NCI-H1092 (cell line): Measurements from ENCODE around the gene GPR17.

Experiments used
- DNase-seq: peaks from one replicate; lab custom pipeline; 2025; lab: John Stamatoyannopoulos, UW

GPR17 gene

GRCh38 chr2:127671557-127672302, 25.8 kb downstream of the GPR17 start:
- DNase-seq: no peak

- no peak for DNase-seq
Measured at GRCh38 chr2:127672341-127673224, 26.6 kb downstream of the GPR17 start.

DNA sequence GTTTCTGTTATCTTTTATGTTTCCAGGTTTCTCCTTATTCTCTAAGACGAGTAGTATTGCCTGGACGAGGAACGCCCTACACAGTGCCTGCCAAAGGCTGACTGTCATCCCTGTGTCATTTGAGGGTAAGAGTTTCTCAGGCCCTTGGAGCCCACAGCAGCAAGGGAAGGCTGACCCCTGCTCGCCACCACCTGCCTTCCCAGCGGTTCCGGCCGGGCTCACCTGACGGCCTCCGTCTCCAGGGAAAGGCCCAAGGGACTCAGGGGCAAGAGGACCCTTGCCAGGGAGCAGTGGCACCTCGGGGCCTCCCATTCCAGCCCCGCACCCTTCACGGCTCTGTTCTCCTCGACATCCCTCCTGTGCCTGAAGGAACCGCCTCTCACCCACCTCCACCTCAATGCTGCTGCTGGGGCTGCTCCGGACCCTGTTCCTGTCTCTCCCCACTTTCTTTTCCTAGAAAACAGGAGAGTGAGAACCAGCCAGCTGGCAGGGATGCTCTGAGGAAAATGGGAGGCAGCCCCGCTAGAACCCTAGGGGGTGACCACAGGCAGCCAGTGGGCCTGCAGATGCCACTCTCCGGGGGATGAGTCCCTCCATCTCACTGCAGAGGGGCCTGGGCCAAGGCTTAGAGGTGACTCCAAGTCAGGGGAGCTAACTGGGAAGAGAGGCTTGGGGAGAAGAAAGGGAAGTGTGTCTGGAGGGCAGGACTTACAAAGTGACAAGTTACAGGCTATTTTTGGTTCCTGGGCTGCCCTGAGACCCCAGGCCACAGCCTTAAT, 27.5 kb downstream of the GPR17 start:
- DNase-seq: no peak

DNA sequence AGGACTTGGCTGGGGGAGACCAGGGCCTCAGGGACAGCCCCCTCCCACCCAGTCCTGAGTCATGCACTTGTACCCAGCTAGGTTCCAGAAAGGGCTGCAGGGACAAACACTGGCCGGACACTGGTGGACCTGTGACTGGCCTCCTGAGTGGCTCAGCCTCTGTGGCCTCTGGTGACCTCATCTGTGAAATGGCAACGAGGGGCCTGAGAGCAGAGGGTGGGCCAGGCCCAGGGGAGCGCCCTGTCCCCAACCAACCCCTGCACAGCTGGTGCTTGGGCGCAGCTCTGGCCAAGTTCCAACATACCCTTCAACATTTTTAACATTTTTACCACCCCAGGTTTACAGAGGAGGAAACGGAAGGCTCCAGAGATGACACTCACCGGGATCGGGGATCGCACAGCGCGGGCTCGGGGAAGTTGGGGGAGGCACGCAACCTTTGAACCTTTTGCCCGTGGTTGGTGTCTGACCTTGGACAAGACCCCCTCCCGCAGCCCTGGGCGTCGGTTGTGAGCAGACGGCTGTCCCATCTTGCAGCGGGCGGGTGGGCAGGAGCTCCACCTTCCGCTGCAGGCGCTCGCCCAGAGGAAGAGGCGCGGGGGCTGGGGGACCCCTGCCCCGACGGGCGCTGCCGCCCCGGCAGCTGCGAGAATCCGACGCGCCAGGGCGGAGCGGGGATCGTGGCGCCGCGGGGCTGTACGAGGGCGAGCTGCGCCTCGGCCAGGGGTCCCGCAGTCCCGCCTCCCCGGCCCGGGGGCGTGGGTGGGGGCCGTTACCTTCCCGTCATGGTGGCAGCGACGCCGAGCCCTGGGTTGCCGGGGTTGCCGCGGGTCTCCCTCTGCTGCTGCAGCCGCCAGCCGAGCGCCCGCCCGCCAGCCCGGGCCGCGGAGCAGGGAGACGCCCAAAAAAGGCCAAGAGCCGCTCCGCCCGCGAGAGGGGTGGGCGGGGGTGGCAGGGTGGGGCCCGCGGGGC, 28.6 kb downstream of the GPR17 start:
- DNase-seq: no peak

GRCh38 chr2:127675331-127676261, 29.6 kb downstream of the GPR17 start, which contains the start of gene LIMS2:
TSS of gene LIMS2 (minus strand) at chr2:127675530. CDS start at chr2:127675024, 506 bp downstream.
- no peak for DNase-seq

DNA sequence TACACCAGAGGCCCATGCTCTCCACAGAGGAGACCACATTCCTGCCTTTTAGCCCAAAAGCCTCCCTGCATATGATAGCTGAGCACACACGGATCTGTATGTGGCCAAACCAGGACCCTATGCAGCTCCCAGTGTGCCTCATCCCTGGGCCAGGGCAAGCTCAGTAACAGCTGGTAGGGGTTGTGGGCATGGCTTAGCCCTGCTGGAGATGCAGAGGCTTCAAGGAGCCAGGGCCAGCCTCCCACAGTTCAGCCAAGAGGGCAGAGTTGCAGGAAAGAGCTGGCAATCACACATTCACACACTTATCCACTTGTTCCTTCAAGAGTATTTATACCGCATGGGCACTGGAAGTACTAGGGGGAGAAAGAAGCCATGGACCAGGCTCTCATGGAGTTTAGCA, 31.0 kb downstream of the GPR17 start:
- no peak for DNase-seq

DNA sequence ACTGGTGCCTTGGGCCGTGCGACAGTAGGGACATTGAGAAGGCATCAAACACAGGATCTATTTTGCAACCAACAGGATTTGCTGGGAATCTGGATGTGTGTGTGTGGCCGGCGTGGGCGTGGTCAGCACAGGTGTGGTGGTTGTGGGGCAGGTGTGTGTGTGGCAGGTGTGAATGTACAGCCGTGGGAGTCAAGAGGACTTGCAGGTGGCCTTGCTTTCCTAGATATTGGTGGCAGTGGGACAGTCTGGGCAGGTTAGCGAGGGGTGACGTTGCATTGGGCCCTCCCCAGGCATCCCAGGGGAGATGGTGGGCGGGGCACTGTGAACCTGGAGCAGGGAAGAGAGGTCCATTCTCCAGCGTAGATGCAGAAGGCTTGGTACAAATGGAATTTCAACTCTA, 32.6 kb downstream of the GPR17 start:
- no peak for DNase-seq

DNA sequence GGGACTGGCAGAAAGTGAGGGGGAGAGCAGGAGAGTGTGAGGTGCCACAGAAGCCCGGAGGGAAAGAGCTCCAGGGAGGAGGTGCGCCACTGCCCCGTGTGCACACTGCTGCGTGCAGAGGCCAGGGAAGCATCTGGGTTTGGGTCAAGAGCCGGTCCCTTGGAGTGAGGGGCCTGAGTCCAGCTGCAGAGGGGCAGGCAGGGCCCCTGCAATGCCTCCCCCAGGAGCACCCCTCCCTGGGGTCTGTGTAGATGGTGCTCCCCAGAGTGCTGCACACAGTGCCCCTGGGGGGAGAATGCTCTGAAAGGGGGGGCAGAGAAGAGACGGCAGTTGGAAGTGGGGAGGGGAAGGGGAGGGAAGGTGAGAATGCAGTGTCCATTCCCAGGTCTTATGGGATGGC, 33.0 kb downstream of the GPR17 start:
- no peak for DNase-seq

GRCh38 chr2:127679680-127680361, 33.9 kb downstream of the GPR17 start:
- no peak for DNase-seq

- DNase-seq: no peak
Measured at GRCh38 chr2:127680706-127681287, 34.8 kb downstream of the GPR17 start.

DNA sequence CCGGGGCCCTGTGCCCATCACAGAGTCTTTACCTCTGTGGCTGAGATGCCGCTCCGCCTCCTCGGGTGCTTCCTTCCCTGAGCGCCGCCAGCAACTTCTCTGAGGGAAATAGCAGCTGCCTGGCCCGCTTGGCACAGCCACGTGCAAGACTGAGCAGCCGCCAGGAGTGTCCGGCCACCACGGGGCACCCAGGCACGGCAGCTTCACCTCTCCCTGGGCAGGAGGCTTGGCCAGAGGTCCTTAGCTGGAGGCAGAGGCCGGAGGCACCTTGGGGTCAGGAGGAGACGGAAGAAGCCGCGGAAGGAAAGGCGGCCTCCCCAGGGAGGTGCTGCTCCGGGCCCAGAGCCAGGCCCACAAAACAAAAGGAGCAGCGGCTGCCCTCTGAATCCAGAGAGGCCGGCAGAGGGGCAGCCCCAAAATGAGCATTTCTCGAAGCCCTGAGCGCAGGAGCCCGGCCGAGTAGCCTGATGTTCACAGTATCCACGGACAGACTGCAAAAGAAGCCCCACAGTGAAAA, 35.4 kb downstream of the GPR17 start:
- DNase-seq: no peak

DNA sequence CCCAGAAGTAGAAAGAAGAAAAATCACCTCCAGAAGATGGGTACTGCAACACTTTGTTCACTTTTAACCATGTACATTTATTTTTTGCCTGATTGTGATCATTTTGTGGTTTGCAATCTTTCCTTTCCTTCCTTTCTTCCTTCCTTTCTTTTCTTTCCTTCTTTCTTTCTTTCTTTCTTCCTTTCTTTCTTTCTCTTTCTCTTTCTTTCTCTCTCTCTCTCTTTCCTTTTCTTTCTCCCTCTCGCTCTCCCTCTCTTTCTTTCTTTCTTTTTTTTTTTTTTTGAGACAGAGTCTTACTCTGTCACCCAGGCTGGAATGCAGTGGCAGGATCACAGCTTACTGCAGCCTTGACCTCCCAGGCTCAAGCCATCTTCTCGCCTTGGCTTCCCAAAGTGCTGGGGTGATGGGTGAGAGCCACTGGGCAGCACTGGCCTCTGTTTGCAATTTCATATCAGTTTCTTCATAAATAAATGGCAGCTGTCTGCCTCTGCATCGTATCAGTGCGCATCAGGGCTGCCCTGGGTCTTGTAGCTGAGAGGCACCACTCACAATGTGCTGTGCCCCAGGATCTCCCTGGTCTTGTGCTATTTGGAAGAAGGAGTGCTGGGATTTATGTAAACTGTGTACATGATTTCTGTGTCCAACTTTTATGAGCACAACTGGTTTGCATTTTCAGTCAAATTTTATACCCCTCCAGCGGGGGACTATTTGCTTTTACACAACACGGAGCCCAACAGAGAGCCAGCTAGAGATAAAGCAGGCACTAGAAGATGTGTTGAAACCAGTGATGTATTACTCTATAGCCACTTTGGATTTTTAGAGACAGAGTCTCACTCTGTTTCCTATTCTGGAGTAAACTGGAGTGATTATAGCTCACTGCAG, 36.3 kb downstream of the GPR17 start:
- DNase-seq: no peak

GRCh38 chr2:127683056-127683455, 37.1 kb downstream of the GPR17 start:
- DNase-seq: no peak

DNA sequence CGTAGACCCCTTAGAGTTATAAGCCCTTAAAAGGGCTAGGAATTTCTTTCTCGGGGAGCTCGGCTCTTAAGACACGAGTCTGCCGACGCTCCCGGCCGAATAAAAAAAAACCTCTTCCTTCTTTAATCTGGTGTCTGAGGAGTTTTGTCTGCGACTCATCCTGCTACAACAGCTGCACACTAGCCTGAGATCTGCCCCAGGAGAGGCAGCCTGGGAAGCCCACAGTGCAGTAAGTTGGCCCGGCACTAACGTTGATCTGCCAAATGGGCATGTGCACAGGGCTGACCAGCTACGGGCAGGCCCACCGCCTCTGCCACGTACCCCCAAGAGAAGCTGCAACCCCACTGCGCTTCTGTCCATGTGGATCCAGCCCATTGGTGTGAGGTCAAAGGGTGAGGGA, 37.8 kb downstream of the GPR17 start:
- no peak for DNase-seq

- DNase-seq: no peak
Measured at GRCh38 chr2:127685410-127686080, 39.6 kb downstream of the GPR17 start.

DNA sequence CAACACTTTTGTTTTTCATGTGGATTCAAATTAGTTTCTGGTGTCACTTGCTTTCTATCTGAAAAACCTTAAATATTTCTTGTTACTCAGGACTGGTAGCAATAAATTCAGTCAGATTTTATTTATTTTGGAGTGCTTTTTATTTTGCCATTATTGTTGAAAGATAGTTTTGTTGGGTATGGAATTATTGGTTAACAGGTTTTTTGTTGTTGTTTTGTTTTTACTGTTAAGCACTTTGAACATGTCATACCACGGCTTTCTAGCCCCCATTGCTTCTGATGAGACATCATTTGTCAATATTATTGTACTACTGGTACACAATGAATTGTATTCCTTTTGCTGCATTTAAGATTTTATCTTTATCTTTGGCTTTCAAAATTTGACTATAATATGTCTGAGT, 42.5 kb downstream of the GPR17 start:
- no peak for DNase-seq

GRCh38 chr2:127690696-127691095, 44.7 kb downstream of the GPR17 start:
- DNase-seq: no peak
